Measurements from ENCODE around the gene CACNA1E. TPM values are rescaled to one million over a fixed set of nuclear protein-coding genes. Genes with fewer than 3 reads are reported as not detected.

CACNA1E gene
- total RNA-seq, 2 donors from 2014 or later: 0.11 TPM; not detected in 1

DNA sequence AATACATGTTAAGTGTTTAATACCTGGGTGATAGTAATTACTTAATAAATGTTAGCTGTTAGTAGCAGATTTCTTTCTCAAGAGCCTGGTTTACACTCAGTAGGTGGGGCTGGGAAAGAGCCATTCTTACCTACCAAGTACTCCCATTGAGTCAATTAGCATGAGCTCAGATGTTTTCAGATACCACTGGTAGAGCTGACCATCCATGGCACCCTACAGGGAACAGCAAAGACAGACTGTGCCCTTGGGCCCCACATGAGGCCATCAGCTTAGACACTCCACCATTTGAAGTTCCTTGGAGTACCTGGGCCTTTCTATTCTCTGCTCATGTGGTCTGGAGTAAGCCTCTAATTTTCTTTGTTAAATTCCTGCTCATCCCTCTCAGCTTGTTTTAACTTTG lies 179.3 kb downstream of the CACNA1E start:
- Mint-ChIP-seq H3K27ac (no peak overlapping the region), H3K27me3 (peaks cover 15% of the 10 kb centered on the region), H3K4me1 (no peaks in the 10 kb centered on the region), H3K36me3 (ENCODE audit: low read depth) (no peaks in the 10 kb centered on the region), H3K9me3 (no peaks in the 10 kb centered on the region), H3K4me3 (no peak overlapping the region)
- no peak for ATAC-seq (replicated peaks)

DNA sequence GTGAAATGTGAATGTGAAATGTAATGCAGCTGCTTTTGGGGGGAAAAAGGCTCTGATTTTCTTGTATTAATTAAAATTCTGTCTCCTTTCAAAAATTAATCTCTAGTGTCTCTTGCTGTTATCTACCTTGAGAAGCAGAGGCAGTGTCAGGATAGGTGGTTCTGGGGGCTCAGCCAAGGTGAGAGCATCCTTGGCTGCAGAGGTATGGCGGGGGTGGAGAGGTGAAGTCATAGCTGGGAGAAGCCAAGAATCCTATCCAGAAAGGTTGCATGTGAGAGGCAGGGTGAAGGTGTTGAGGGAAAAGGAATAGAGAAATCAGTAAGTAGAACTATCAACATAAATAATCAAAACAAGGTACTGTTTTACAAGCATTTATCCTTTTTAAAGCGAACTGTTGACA lies 181.2 kb downstream of the CACNA1E start:
- Mint-ChIP-seq H3K4me1 (no peaks in the 10 kb centered on the region), H3K27ac (no peak overlapping the region), H3K4me3 (no peak overlapping the region), H3K27me3 (peaks cover 13% of the 10 kb centered on the region), H3K9me3 (no peaks in the 10 kb centered on the region), H3K36me3 (ENCODE audit: low read depth) (no peaks in the 10 kb centered on the region)
- ATAC-seq (replicated peaks): no peak

DNA sequence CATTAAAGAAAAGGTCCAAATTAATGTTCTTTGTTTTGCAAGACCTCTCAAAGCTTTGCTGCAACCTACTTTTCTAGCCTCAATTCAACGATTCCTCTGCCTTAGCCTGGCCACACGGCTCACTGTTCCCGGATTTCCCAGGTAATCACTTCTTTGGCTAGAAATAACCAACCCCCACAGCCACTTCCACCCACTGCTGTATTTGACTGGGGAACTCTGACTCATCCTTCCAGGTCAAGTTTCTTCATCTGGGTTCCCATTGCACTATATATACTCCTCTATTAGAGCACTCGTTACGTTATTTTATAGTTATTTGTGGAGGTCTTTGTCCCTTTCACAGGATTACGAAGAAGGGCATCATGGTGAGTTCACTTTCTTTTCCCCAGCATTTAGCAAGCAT lies 185.9 kb downstream of the CACNA1E start:
- Mint-ChIP-seq H3K27ac (no peak overlapping the region), H3K36me3 (ENCODE audit: low read depth) (no peaks in the 10 kb centered on the region), H3K27me3 (peaks cover 28% of the 10 kb centered on the region), H3K4me1 (no peaks in the 10 kb centered on the region), H3K9me3 (peaks cover 7% of the 10 kb centered on the region), H3K4me3 (no peak overlapping the region)
- ATAC-seq (replicated peaks): no peak

GRCh38 chr1:181674617-181675016 lies 191.3 kb downstream of the CACNA1E start:
- Mint-ChIP-seq H3K9me3 (peaks cover 7% of the 10 kb centered on the region), H3K4me3 (no peak overlapping the region), H3K4me1 (no peaks in the 10 kb centered on the region), H3K27me3 (peaks cover 28% of the 10 kb centered on the region), H3K36me3 (ENCODE audit: low read depth) (no peaks in the 10 kb centered on the region), H3K27ac (no peak overlapping the region)
- ATAC-seq (replicated peaks): no peak

DNA sequence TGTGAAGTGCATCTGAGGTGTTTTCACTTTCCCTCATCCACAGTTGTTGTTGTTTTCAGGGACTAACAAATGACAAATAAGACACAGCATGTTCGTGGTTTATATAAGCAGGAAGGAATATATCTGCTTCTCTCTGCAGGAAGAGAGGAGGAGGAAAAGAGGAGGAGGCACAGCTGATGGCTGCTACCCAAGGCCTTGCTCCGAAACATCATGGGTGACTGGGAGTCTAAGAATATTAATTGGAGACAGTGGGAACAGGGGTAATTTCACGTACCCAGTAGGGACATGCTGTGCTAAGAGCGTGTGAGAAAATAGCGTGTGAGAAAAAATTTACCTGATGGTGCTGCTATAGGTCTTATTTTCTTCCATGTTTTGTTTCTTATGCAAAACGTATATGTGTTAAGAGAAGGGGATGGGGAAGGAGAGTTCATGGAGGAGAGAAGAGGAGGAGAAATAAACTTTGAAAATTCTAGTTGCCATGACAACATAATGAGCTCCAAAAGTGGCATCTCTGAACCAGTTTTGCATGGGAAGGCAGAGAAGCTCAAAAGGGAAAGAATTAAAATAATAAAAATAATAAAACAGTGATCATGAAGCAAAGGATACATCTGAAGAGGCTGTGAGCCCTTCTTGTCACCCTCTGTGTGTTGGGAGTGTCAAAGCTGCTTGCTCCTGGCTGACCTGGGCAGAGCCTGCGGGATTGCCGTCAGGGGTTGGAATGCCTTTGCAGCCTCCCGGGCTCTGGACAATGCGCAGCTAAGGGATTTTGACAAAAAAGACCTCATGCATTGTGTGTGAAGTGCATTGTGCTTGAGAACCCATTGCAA lies 192.0 kb downstream of the CACNA1E start:
- Mint-ChIP-seq H3K9me3 (peaks cover 7% of the 10 kb centered on the region), H3K4me1 (no peaks in the 10 kb centered on the region)

DNA sequence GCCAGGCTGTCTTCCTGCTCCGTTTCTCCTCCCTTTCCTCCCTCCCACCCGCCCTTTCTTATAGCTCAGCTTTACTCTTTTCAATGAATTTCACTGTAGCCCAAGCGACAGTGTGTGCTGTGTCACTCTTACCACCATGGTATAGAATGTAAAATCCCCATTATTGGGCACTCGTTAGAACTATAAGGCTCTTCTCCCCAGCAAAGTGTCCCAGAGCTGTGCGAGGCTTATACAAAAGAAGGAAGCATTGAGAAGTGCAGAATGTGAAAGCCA lies 192.5 kb downstream of the CACNA1E start:
- Mint-ChIP-seq H3K4me3 (no peak overlapping the region), H3K9me3 (peaks cover 7% of the 10 kb centered on the region), H3K36me3 (ENCODE audit: low read depth) (no peaks in the 10 kb centered on the region), H3K4me1 (no peaks in the 10 kb centered on the region), H3K27me3 (peaks cover 28% of the 10 kb centered on the region), H3K27ac (no peak overlapping the region)
- ATAC-seq (replicated peaks): no peak

More for the DNA sequence above, 192.0 kb downstream of the CACNA1E start:
- no peak overlapping the region for H3K4me3 Mint-ChIP-seq
- H3K27me3 Mint-ChIP-seq: peaks cover 28% of the 10 kb centered on the region
- ATAC-seq (replicated peaks): no peak
- no peak overlapping the region for H3K27ac Mint-ChIP-seq
- H3K36me3 Mint-ChIP-seq (ENCODE audit: low read depth): no peaks in the 10 kb centered on the region

- no peak overlapping the region for H3K4me3 Mint-ChIP-seq
- H3K4me1 Mint-ChIP-seq: no peaks in the 10 kb centered on the region
- H3K9me3 Mint-ChIP-seq: peaks cover 7% of the 10 kb centered on the region
- ATAC-seq (replicated peaks): no peak
- no peaks in the 10 kb centered on the region for H3K36me3 Mint-ChIP-seq (ENCODE audit: low read depth)
- H3K27ac Mint-ChIP-seq: no peak overlapping the region
- peaks cover 28% of the 10 kb centered on the region for H3K27me3 Mint-ChIP-seq
These were observed 193.0 kb downstream of the CACNA1E start for GRCh38 chr1:181676269-181676668.

DNA sequence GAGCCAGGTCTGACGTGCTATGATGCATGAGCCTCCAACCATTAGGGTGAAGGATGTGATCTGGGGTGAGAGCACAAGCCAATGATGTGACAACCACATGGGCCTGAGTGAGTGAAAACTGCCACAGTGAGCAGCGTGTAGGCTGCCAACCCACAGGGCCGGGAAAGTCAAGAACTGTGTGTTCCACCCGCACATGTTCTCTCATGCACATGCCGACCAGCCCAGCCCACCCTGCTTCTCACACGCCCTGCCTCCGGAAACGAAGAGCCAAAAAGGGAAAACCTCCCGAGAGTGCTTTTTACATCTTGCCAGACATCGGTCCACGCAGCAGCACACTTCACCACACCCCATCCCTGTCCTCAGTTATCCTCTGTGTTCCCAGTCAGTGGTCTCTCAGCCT lies 197.0 kb downstream of the CACNA1E start:
- no peaks in the 10 kb centered on the region for H3K36me3 Mint-ChIP-seq (ENCODE audit: low read depth)
- H3K9me3 Mint-ChIP-seq: no peaks in the 10 kb centered on the region
- no peak overlapping the region for H3K4me3 Mint-ChIP-seq
- H3K27me3 Mint-ChIP-seq: peaks cover 5% of the 10 kb centered on the region
- ATAC-seq (replicated peaks): no peak
- H3K27ac Mint-ChIP-seq: no peak overlapping the region
- H3K4me1 Mint-ChIP-seq: no peaks in the 10 kb centered on the region

DNA sequence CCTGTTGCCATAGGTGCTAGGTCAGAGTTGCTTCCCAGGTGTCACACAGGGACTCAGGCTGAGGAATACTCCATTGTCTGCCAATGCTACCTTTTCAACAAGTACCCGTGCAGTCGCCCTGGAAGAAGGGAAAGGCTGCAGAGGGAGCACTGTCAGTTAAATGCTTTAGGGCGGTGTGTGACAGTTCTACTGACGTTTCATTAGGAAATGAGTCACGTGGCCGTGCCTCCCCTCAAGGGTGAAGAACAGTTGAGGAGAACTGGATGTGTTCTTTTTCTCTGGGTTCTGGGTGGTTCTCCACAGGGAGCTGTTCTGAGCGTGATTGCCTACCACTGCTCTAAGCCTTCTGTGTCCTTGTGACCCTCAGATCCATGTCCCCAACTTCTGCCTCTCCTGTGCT lies 197.6 kb downstream of the CACNA1E start:
- no peak for ATAC-seq (replicated peaks)
- H3K4me3 Mint-ChIP-seq: no peak overlapping the region
- no peak overlapping the region for H3K27ac Mint-ChIP-seq
- no peaks in the 10 kb centered on the region for H3K36me3 Mint-ChIP-seq (ENCODE audit: low read depth)
- peaks cover 5% of the 10 kb centered on the region for H3K27me3 Mint-ChIP-seq
- no peaks in the 10 kb centered on the region for H3K4me1 Mint-ChIP-seq
- no peaks in the 10 kb centered on the region for H3K9me3 Mint-ChIP-seq

GRCh38 chr1:181685211-181685610 lies 201.9 kb downstream of the CACNA1E start:
- no peak overlapping the region for H3K27ac Mint-ChIP-seq
- H3K27me3 Mint-ChIP-seq: peaks cover 9% of the 10 kb centered on the region
- no peaks in the 10 kb centered on the region for H3K4me1 Mint-ChIP-seq
- no peaks in the 10 kb centered on the region for H3K9me3 Mint-ChIP-seq
- H3K36me3 Mint-ChIP-seq (ENCODE audit: low read depth): no peaks in the 10 kb centered on the region
- H3K4me3 Mint-ChIP-seq: no peak overlapping the region
- ATAC-seq (replicated peaks): no peak

GRCh38 chr1:181701891-181702290 lies 218.6 kb downstream of the CACNA1E start:
- H3K27ac Mint-ChIP-seq: no peak overlapping the region
- H3K27me3 Mint-ChIP-seq: peaks cover 19% of the 10 kb centered on the region
- no peaks in the 10 kb centered on the region for H3K36me3 Mint-ChIP-seq (ENCODE audit: low read depth)
- no peaks in the 10 kb centered on the region for H3K9me3 Mint-ChIP-seq
- H3K4me1 Mint-ChIP-seq: no peaks in the 10 kb centered on the region
- ATAC-seq (replicated peaks): no peak
- no peak overlapping the region for H3K4me3 Mint-ChIP-seq

GRCh38 chr1:181704546-181704945 lies 221.2 kb downstream of the CACNA1E start:
- Mint-ChIP-seq H3K4me1 (no peaks in the 10 kb centered on the region), H3K36me3 (ENCODE audit: low read depth) (no peaks in the 10 kb centered on the region), H3K4me3 (no peak overlapping the region), H3K9me3 (no peaks in the 10 kb centered on the region), H3K27ac (no peak overlapping the region), H3K27me3 (peaks cover 17% of the 10 kb centered on the region)
- ATAC-seq (replicated peaks): no peak

DNA sequence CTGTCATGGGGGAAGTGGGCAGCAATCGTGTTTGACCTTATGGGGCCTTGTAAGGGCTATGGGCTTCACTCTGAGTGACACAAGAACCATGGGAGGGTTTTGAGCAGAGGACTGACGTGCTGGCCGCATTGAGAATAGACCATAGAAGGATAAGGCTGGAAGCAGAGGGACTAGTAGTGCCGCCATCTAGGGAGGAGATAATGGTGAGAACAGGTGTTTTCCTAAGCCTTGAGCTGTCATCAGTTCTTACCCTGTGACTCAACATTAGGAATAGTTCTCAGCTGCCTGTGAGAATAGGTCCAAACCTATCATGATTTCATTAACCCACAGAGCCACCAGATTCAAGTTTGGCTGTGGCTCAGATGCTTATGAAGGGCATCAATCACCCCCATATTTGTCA lies 228.5 kb downstream of the CACNA1E start:
- H3K4me3 Mint-ChIP-seq: no peak overlapping the region
- H3K36me3 Mint-ChIP-seq (ENCODE audit: low read depth): no peaks in the 10 kb centered on the region
- peaks cover 3% of the 10 kb centered on the region for H3K9me3 Mint-ChIP-seq

DNA sequence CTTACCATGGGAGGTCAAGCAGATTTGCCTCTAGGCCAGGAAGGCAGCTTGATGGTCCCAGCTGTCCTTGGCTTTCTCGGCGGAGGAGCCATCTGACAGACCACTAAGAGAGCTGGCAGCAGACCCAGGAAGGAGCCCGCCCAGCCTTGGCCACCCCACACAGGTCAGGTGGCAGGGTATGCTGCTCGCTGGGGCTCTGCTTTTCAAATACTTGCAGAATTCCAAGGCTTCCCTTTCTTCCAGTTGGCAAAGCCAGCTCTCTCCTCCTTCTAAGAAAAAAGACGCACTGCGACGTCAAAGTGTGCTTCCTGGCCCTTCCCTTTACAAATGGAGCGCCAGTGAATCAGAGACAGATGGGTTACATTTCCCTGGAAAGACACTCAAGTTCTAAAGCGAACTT lies 229.4 kb downstream of the CACNA1E start:
- Mint-ChIP-seq H3K27me3 (peaks cover 21% of the 10 kb centered on the region), H3K4me3 (no peak overlapping the region), H3K36me3 (ENCODE audit: low read depth) (no peaks in the 10 kb centered on the region), H3K9me3 (peaks cover 3% of the 10 kb centered on the region), H3K27ac (no peak overlapping the region), H3K4me1 (no peaks in the 10 kb centered on the region)
- no peak for ATAC-seq (replicated peaks)

More for the DNA sequence above, 228.5 kb downstream of the CACNA1E start:
- Mint-ChIP-seq H3K27me3 (peaks cover 17% of the 10 kb centered on the region), H3K4me1 (no peaks in the 10 kb centered on the region), H3K27ac (no peak overlapping the region)
- ATAC-seq (replicated peaks): no peak

DNA sequence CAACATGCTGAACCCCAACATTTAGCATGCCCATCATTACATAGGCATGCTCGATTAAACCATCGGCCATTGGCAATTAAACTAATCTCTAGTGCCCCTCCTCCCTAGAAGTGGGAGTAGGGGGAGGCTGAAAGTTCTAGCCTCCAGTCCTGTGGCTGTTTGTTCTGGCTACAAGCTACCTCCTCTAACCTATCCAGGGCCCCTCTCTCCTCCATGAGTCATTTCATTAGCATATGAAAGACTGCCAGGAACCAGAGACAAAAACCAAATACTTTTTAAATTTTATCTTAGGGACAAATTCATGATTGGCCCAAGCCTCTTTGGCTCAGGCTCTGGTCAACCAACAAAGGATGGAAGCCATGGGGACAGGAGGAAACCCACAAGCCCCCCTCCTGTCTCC lies 231.1 kb downstream of the CACNA1E start:
- Mint-ChIP-seq H3K27ac (no peak overlapping the region), H3K27me3 (peaks cover 17% of the 10 kb centered on the region), H3K9me3 (peaks cover 3% of the 10 kb centered on the region), H3K4me3 (no peak overlapping the region), H3K4me1 (no peaks in the 10 kb centered on the region), H3K36me3 (ENCODE audit: low read depth) (no peaks in the 10 kb centered on the region)
- no peak for ATAC-seq (replicated peaks)

GRCh38 chr1:181718034-181718433 lies 234.7 kb downstream of the CACNA1E start:
- no peak overlapping the region for H3K27ac Mint-ChIP-seq
- no peaks in the 10 kb centered on the region for H3K9me3 Mint-ChIP-seq
- no peak for ATAC-seq (replicated peaks)
- H3K4me3 Mint-ChIP-seq: no peak overlapping the region
- peaks cover 17% of the 10 kb centered on the region for H3K27me3 Mint-ChIP-seq
- H3K36me3 Mint-ChIP-seq (ENCODE audit: low read depth): no peaks in the 10 kb centered on the region
- H3K4me1 Mint-ChIP-seq: no peaks in the 10 kb centered on the region

Data from activated T-helper 17 cell treated with anti-CD3 and anti-CD28 coated beads, Interleukin-2, amount 50 U/mL, for 72 hours (primary cell).